ENCODE data around the gene ARFGEF3. TPM values are rescaled to one million over a fixed set of nuclear protein-coding genes. Genes with fewer than 3 reads are reported as not detected.

The ARFGEF3 gene
- total and polyA plus RNA-seq, 10 of the 15 experiments (the other 5 are each of a cell fraction or from before 2014, with no cell fraction given): under 0.01 to 0.08 (median 0.02) TPM; not detected in 1

GRCh38 chr6:138310821-138311220 lies 149.1 kb downstream of the ARFGEF3 start (continued):
- TF ChIP-seq IRF5 (IDR thresholded peaks at IDR 0.05; ENCODE audit: borderline replicate concordance) (no peak), RB1 (IDR thresholded peaks at IDR 0.05; ENCODE audit: borderline replicate concordance) (no peak), PAX8 (IDR thresholded peaks at IDR 0.05) (no peak), TARDBP (IDR thresholded peaks at IDR 0.05; ENCODE audit: borderline replicate concordance) (no peak), RAD21 (IDR thresholded peaks at IDR 0.05; ENCODE audit: insufficient read depth, low read depth, low read length) (no peak)

- Histone ChIP-seq H3K79me2 (ENCODE audit: control insufficient read depth, insufficient read depth, low read length) (no peaks in the 10 kb centered on the region), H3K27ac (ENCODE audit: control insufficient read depth, insufficient read depth) (no peak overlapping the region), H3K4me3 (no peak overlapping the region), H3K4me1 (ENCODE audit: control insufficient read depth, insufficient read depth, low read length) (no peaks in the 10 kb centered on the region), H3K27me3 (replicated peaks in 1 of 2; ENCODE audit: control insufficient read depth in 2 of 2, insufficient read depth in 2 of 2, low read length in 1 of 2) (peaks cover 0 to 4% of the 10 kb centered on the region in 2 experiments; a peak in 3 of 4 replicates), H3K9me3 (replicated peaks; ENCODE audit: control insufficient read depth, insufficient read depth, low read length) (no peaks in the 10 kb centered on the region), H2AFZ (ENCODE audit: control insufficient read depth, low read depth, low read length) (no peak overlapping the region), H3K36me3 (ENCODE audit: control insufficient read depth in 2 of 2, insufficient read depth in 2 of 2, low read length in 1 of 2) (no peaks in the 10 kb centered on the region), H4K20me1 (ENCODE audit: control insufficient read depth, insufficient read depth) (no peaks in the 10 kb centered on the region), H3K9ac (ENCODE audit: control insufficient read depth, insufficient read depth, low read length) (no peak overlapping the region), H3K4me2 (ENCODE audit: control insufficient read depth, insufficient read depth) (no peak overlapping the region)
- SMC1A ChIA-PET (ENCODE audit: uncharacterized antibody, unreplicated experiment): no interaction called here
- WGBS (ENCODE audit: insufficient coverage, insufficient replicate concordance, low lambda C conversion rate, missing lambda C conversion rate): 50% methylated on average over 13 of the region's 13 CpGs
- POLR2A ChIA-PET: no interaction called here
- in situ Hi-C loops (cut with MboI): no loop called here
- BruUV-seq (replicated peaks): no TSS peak
- ATAC-seq (no peak), FAIRE-seq (no peak), DNase-seq (ENCODE audit: low read depth, low spot score) (no peak)
- CTCF ChIA-PET: no interaction called here
- RAD21 ChIA-PET (ENCODE audit: unreplicated experiment): no interaction called here
- intact Hi-C loops (cut with micrococcal nuclease; ENCODE audit: unreplicated experiment): no loop called here
- TF ChIP-seq FOXM1 (IDR thresholded peaks at IDR 0.05; ENCODE audit: low read depth, low read length) (no peak), MLLT1 (IDR thresholded peaks at IDR 0.05) (no peak), LARP7 (IDR thresholded peaks at IDR 0.05) (no peak), STAT3 (IDR thresholded peaks at IDR 0.05; ENCODE audit: low read depth, low read length) (no peak), SRF (IDR thresholded peaks at IDR 0.05; ENCODE audit: low read depth in 2 of 2, low read length in 2 of 2) (no peak), CBX5 (IDR thresholded peaks at IDR 0.05; ENCODE audit: low read depth) (no peak), PKNOX1 (IDR thresholded peaks at IDR 0.05) (no peak), GATAD2B (conservative IDR thresholded peaks at IDR 0.05; ENCODE audit: low read depth) (no peak), MYB (IDR thresholded peaks at IDR 0.05; ENCODE audit: borderline replicate concordance, low read depth, low read length) (no peak), TBL1XR1 (IDR thresholded peaks at IDR 0.05; ENCODE audit: low read depth, low read length) (no peak), USF2 (IDR thresholded peaks at IDR 0.05; ENCODE audit: borderline replicate concordance, low read depth, low read length) (no peak), CBFB (IDR thresholded peaks at IDR 0.05; ENCODE audit: low read depth) (no peak), ESRRA (IDR thresholded peaks at IDR 0.05; ENCODE audit: low read length) (no peak), ATF2 (IDR thresholded peaks at IDR 0.05; ENCODE audit: low read length) (no peak), SUZ12 (IDR thresholded peaks at IDR 0.05; ENCODE audit: unreplicated experiment) (no peak)
These were observed 149.5 kb downstream of the ARFGEF3 start for GRCh38 chr6:138311268-138311667.

Measured in GM12878 (cell line).